ENCODE results near the gene AZU1.
"Not testable (repeated sequence)": the region's sequence is repeated elsewhere in the genome, so short reads cannot be mapped to it uniquely, and the experiment has no call there.

Gene AZU1

DNA sequence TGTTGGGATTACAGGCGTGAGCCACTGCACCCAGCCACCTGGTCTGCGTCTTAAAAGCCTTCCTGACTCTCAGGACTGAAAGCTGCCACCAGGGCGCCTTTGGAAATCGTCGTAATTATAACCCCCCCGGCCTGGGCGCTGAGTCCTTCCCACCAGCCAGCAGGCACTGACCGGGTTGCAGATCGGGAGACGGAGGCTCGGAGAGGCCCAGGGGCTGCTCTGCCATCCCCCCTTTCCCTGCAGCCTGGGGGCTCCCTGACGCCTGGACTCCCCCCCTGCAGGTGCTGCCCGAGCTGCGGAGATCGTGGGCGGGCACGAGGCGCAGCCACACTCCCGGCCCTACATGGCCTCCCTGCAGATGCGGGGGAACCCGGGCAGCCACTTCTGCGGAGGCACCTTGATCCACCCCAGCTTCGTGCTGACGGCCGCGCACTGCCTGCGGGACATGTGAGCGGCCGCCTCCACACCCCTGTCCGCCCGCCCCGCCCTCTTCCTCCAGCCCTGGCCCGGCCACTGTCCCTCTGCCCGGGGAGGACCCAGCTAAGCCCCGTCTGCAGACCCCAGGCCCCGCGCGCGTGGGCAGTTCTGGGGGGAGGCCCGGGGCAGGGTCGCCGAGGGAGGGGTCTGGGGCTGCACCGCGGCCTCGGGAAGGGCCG is 15.7 kb downstream of the AZU1 start:
- TF ChIP-seq, protein P1, sequence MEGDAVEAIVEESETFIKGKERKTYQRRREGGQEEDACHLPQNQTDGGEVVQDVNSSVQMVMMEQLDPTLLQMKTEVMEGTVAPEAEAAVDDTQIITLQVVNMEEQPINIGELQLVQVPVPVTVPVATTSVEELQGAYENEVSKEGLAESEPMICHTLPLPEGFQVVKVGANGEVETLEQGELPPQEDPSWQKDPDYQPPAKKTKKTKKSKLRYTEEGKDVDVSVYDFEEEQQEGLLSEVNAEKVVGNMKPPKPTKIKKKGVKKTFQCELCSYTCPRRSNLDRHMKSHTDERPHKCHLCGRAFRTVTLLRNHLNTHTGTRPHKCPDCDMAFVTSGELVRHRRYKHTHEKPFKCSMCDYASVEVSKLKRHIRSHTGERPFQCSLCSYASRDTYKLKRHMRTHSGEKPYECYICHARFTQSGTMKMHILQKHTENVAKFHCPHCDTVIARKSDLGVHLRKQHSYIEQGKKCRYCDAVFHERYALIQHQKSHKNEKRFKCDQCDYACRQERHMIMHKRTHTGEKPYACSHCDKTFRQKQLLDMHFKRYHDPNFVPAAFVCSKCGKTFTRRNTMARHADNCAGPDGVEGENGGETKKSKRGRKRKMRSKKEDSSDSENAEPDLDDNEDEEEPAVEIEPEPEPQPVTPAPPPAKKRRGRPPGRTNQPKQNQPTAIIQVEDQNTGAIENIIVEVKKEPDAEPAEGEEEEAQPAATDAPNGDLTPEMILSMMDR (IDR thresholded peaks at IDR 0.05; ENCODE audit: borderline replicate concordance, insufficient read depth, low read depth, low read length) = no peak
- H3K4me3 ChIP-seq (ENCODE audit: low read depth, low read length) = no peak overlapping the region

DNA sequence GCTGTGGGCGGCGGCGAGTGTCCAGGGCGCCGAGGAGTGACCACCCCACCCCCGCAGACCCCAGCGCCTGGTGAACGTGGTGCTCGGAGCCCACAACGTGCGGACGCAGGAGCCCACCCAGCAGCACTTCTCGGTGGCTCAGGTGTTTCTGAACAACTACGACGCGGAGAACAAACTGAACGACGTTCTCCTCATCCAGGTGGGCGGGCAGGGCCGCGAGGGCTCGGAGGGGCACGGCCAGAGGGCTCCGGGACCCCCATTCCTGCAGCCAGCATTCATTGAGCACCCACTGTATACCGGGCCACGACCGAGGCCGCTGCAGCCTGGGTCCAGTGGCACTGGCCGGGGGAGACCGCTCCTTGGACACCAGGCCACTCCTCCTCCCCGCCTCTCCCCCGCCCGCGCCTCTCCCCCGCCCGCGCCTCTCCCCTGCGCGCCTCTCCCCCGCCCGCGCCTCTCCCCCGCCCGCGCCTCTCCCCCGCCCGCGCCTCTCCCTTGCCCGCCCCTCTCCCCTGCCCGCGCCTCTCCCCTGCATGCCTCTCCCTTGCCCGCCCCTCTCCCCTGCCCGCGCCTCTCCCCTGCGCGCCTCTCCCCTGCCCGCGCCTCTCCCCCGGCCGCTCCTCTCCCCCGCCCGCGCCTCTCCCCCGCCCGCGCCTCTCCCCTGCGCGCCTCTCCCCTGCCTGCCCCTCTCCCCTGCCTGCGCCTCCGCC is 16.4 kb downstream of the AZU1 start:
- H3K4me3 ChIP-seq (ENCODE audit: low read depth, low read length) = no peak overlapping the region
- TF ChIP-seq, protein P1 (IDR thresholded peaks at IDR 0.05; ENCODE audit: borderline replicate concordance, insufficient read depth, low read depth, low read length) = no peak

DNA sequence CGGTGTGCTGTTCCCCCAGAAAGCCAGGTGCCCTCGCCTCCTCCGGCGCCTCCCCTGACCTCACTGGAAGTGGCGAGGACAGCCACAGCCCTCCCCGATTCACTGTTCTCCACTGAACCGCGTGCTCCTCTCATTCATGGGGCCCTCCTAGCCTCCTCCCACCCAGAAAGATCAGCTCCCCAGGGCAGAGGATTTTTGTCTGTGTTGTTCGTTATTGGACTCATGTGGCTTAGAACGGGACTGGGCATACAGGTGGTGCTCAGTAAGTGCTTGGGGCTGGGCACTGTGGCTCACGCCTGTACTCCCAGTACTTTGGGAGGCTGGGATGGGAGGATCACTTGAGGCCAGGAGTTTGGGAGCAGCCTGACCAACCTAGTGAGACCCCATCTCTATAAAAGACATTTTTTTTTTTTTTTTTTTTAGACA is 16.9 kb downstream of the AZU1 start:
- TF ChIP-seq, protein P1 (IDR thresholded peaks at IDR 0.05; ENCODE audit: borderline replicate concordance, insufficient read depth, low read depth, low read length) = no peak
- H3K4me3 ChIP-seq (ENCODE audit: low read depth, low read length) = no peak overlapping the region

DNA sequence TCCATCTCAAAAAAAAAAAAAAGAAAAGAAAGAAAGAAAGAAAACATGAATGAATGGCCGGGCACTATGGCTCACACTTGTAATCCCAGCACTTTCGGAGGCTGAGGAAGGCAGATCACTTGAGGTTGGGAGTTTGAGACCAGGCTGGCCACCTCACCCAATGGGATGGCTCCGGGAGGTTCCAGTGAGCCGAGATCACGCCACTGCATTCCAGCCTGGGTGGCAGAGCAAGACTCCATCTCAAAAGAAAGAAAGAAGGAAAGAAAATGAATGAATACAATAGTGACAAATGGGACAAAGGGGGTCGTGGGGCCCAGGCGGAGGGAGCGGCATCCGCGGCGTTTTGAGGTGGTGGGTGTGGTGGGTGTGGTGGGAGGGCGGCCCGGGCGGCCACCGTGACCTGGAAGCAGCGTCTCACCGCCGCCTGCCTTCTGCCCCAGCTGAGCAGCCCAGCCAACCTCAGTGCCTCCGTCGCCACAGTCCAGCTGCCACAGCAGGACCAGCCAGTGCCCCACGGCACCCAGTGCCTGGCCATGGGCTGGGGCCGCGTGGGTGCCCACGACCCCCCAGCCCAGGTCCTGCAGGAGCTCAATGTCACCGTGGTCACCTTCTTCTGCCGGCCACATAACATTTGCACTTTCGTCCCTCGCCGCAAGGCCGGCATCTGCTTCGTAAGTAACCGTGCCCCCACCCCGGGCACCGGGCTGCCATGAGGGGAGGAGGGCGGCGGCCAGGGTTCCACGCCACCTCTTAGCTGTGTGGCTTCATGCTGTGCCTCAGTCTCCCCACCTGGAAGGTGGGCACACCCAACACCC is 18.3 kb downstream of the AZU1 start:
- TF ChIP-seq, protein P1 (IDR thresholded peaks at IDR 0.05; ENCODE audit: borderline replicate concordance, insufficient read depth, low read depth, low read length) = no peak
- no peak overlapping the region for H3K4me3 ChIP-seq (ENCODE audit: low read depth, low read length)

DNA sequence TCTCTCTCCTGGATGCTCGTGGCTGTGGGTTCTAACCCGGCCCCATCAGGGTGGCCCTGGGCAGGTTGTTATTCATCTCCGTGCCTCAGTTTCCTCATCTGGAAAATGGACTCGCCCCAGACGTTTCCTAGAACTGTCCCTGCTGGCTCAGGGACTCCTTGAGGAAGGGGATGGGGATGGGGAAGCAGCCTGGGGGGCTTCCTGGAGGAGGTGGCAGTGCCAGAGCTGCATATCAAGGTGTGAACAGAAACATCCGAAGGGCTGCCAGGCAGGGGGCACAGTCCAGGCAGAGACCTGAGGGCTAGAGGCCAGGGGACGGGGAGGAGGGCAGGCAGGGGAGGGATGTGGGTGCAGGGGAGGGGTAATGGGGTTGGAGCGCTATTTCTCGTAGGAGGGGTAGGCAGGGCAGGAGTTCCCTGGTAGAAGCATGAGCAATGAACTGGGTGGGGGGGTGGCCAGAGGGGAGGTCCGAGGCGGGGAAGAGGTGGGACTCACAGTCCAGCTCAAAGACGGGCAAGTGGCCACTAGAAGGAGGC is 20.8 kb downstream of the AZU1 start:
- no peak overlapping the region for H3K4me3 ChIP-seq (ENCODE audit: low read depth, low read length)
- TF ChIP-seq, protein P1 (IDR thresholded peaks at IDR 0.05; ENCODE audit: borderline replicate concordance, insufficient read depth, low read depth, low read length) = no peak

DNA sequence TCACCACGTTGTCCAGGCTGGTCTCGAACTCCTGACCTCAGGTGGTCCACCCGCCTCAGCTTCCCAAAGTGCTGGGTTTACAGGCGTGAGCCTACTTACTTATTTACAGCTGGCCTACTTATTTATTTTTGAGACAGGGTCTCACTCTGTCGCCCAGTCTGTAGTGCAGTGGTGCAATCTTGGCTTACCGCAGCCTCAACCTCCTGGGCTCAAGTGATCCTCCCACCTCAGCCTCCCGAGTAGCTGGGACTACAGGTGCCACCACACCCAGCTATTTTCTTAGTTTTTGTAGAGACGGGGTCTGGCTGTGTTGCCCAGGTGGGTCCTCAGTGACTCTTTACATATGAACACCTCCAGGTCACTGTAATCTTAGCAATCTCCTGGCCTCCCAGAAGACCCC is 21.6 kb downstream of the AZU1 start:
- H3K4me3 ChIP-seq (ENCODE audit: low read depth, low read length) = not testable (repeated sequence)

DNA sequence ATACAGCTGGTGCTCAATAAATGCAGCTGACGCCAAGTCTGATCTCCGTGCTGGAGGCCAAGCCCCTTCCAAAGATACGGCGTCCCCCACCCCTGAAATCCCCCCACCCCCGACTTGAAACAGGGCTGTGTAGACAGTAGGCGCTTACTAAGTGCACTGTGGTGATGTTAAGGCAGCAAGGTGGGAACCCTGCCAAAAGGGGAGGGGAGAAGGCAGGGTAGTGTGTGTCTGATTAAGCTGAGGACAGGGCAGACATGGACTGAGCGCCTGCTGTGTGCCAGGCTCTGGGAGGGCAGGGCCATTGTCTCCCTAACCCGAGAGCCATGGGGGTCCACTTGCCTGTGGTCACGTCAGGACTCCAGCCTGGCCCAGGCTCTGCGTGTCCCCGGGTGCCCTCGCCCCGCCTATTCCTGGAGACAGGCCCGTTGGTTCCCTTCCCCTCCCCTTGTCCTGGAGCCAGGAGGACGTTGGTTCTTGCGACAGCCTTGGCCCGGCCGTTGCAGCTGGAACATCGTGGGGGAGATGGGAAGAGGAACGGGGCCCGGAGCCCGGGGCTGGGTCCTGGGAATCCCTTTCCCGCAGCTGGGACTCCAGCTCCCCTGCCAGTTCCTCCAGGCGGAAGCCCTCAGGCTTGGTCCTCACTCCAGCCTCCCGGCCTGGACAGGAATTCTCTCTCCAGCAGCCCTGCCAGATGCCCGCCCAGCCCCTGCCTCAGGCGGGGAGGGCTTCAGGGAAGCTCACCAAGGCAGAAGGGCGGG is 22.8 kb downstream of the AZU1 start:
- TF ChIP-seq, protein P1 (IDR thresholded peaks at IDR 0.05; ENCODE audit: borderline replicate concordance, insufficient read depth, low read depth, low read length) = no peak
- H3K4me3 ChIP-seq (ENCODE audit: low read depth, low read length) = no peak overlapping the region

Data from GM12875 (cell line).